Tibial nerve (tissue), 4 donors: ENCODE measurements around the gene YWHAG. TPM values are rescaled to one million over a fixed set of nuclear protein-coding genes. Genes with fewer than 3 reads are reported as not detected.
"Not testable (repeated sequence)": the region's sequence is repeated elsewhere in the genome, so short reads cannot be mapped to it uniquely, and the experiment has no call there.

ENCODE experiments used
- DNase-seq, 2 donors: peaks; one replicate each; pipeline ENCODE4 v3.0.0-alpha.2; 2019; ENCODE audit warnings: low spot score in 2 of 2
- H3K27ac ChIP-seq, 4 donors: fragments of 200-600 bp; sonication (generic) in 3 of 4; one replicate each; pipeline ENCODE4 v1.5.1; 2017 to 2019; ENCODE audit warnings: mild to moderate bottlenecking in 1 of 4
- H3K27me3 ChIP-seq, 2 donors: fragments of 200-600 bp; sonication (generic) in 1 of 2; one replicate each; pipeline versions ENCODE4 v1.5.1 to v1.6.0; 2017 to 2019
- H3K36me3 ChIP-seq, 3 donors: fragments of 200-600 bp; sonication (generic); one replicate each; pipeline ENCODE4 v1.5.1; 2018 to 2019
- H3K4me1 ChIP-seq, 4 donors: fragments of 200-600 bp; sonication (generic) in 3 of 4; one replicate each; pipeline ENCODE4 v1.5.1; 2017 to 2019
- H3K4me3 ChIP-seq, 4 donors: fragments of 200-600 bp; sonication (generic) in 3 of 4; one replicate each; pipeline ENCODE4 v1.5.1; 2017 to 2019; ENCODE audit warnings: mild to moderate bottlenecking in 1 of 4, moderate library complexity in 1 of 4
- H3K9me3 ChIP-seq, 4 donors: fragments of 200-600 bp; sonication (generic) in 3 of 4; one replicate each; pipeline ENCODE4 v1.5.1; 2017 to 2019
- CTCF ChIP-seq, 5 experiments: fragments of 200-600 bp in 3 of 5; fragments of 450-650 bp in 2 of 5; sonication (generic) in 3 of 5; IDR thresholded peaks; one replicate each; pipeline ENCODE4 v1.5.1; 2016 to 2019; ENCODE audit warnings: antibody characterized with exemption in 5 of 5, mild to moderate bottlenecking in 3 of 5, moderate library complexity in 2 of 5
- EP300 ChIP-seq, 2 donors: sonication (generic); formaldehyde crosslinking; IDR thresholded peaks; one replicate each; pipeline ENCODE4 v1.6.1; 2017; ENCODE audit warnings: antibody characterized with exemption in 2 of 2, mild to moderate bottlenecking in 1 of 2
- POLR2A ChIP-seq, 2 donors: fragments of 450-650 bp; IDR thresholded peaks; one replicate each; pipeline ENCODE4 v1.6.1; 2017; ENCODE audit warnings: antibody characterized with exemption in 2 of 2, mild to moderate bottlenecking in 2 of 2, moderate library complexity in 2 of 2
- WGBS, 2 donors: methylation state at CpG; one replicate each; pipeline ENCODE4 v1.1.5; 2018; 5-methylcytosine and 5-hydroxymethylcytosine counted together
- total RNA-seq, 4 donors: library from RNA; depleted of rRNA; stranded (reverse); fragments of >200 nt; gene quantifications; one replicate each; pipeline ENCODE4 v1.1.0, GENCODE V29; 2016

The YWHAG gene
- total RNA-seq, 4 donors from 2014 or later = 54.9 to 96.6 (median 81.7) TPM

DNA sequence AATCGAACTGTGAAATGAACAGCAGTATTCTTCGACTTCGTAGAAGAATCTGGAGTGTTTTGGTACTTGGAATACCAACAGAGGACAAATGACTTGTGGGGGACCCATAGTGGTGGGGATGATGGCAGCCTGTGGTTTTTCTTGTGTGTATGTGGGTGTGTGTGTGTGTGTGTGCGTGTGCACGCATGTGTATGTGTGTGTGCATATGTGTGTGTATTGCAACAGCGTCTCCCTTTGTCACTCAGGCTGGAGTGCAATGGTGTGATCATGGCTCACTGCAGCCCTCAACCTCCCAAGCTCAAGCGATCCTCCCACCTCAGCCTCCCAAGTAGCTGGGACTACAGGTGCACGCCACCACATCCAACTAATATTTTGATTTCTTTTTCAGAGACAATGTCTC is 9.4 kb upstream of the YWHAG start:
- TF ChIP-seq POLR2A (IDR thresholded peaks at IDR 0.05) (no peak), CTCF (IDR thresholded peaks at IDR 0.05) (no peak), EP300 (IDR thresholded peaks at IDR 0.05) (no peak)
- Histone ChIP-seq H3K27me3 (no peaks in the 10 kb centered on the region), H3K4me3 (no peak overlapping the region), H3K4me1 (peaks cover 3 to 31% (median 16%) of the 10 kb centered on the region in 4 donors), H3K9me3 (no peaks in the 10 kb centered on the region), H3K36me3 (no peaks in the 10 kb centered on the region), H3K27ac (no peak overlapping the region)
- 90% methylated on average over 8 of the region's 8 CpGs for WGBS, 2 donors
- DNase-seq = no peak

GRCh38 chr7:76364198-76364584 is 5.4 kb upstream of the YWHAG start:
- Histone ChIP-seq H3K36me3 (no peaks in the 10 kb centered on the region), H3K9me3 (no peaks in the 10 kb centered on the region), H3K27ac (peak overlapping the region; percentile 30 to 91 (median 84)), H3K4me1 (peaks cover 3 to 37% (median 18%) of the 10 kb centered on the region in 4 donors), H3K4me3 (no peak overlapping the region), H3K27me3 (no peaks in the 10 kb centered on the region)
- peak in 1 of 2 donors; percentile 26 for DNase-seq
- TF ChIP-seq EP300 (IDR thresholded peaks at IDR 0.05) = no peak
- peak in 1 of 2 donors; percentile 18 for TF ChIP-seq POLR2A (IDR thresholded peaks at IDR 0.05)
- TF ChIP-seq CTCF (IDR thresholded peaks at IDR 0.05) = no peak
- 40 to 53% methylated on average over 4 of the region's 4 CpGs for WGBS, 2 donors

GRCh38 chr7:76363754-76364153 is 5.0 kb upstream of the YWHAG start:
- not testable (repeated sequence) for DNase-seq, H3K4me3 ChIP-seq, H3K27me3 ChIP-seq, H3K9me3 ChIP-seq, H3K36me3 ChIP-seq
- WGBS, 2 donors = 81 to 83% methylated on average over 3 of the region's 3 CpGs
- H3K27ac ChIP-seq = peak overlapping the region in 3 of 4 donors; percentile 30 to 91 (median 89)
- H3K4me1 ChIP-seq = peaks cover 3 to 37% (median 18%) of the 10 kb centered on the region in 4 donors

DNA sequence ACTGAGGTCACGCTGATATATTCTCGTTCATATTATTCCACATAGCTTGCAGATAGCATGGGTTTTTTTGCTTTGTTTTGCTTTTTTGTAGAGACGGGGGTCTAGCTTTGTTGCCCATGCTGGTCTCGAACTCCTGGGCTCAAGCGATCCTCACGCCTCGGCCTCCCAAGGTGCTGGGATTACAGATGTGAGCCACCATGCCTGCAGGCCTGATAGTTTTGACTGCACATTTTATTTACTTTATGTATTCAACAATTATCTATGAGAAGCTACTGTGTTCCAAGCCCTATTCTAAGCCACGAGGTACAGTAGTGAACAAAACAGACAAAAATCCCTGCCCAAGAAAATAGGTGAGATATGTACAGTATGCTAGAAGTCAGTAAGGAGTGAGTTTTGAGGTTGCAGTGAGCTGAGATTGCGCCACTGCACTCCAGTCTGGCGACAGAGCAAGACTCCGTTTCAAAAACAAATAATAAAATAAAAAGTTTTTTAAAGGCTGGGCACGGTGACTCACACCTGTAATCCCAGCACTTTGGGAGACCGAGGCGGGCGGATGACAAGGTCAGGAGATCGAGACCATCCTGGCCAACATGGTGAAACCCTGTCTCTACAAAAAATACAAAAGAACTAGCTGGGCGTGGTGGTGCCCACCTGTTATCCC is 1.3 kb upstream of the YWHAG start:
- Histone ChIP-seq H3K4me3 (peak overlapping the region in 1 of 4 donors; percentile 70), H3K4me1 (peaks cover 3 to 49% (median 28%) of the 10 kb centered on the region in 4 donors), H3K9me3 (no peaks in the 10 kb centered on the region), H3K27ac (peak overlapping the region; percentile 95 to 100 (median 98)), H3K36me3 (peaks cover 0 to 3% (median 0%) of the 10 kb centered on the region in 3 donors), H3K27me3 (no peaks in the 10 kb centered on the region)
- TF ChIP-seq POLR2A (IDR thresholded peaks at IDR 0.05) = no peak
- TF ChIP-seq CTCF (IDR thresholded peaks at IDR 0.05) = no peak
- no peak for TF ChIP-seq EP300 (IDR thresholded peaks at IDR 0.05)
- DNase-seq = no peak
- 82 to 83% methylated on average over 17 of the region's 17 CpGs for WGBS, 2 donors

DNA sequence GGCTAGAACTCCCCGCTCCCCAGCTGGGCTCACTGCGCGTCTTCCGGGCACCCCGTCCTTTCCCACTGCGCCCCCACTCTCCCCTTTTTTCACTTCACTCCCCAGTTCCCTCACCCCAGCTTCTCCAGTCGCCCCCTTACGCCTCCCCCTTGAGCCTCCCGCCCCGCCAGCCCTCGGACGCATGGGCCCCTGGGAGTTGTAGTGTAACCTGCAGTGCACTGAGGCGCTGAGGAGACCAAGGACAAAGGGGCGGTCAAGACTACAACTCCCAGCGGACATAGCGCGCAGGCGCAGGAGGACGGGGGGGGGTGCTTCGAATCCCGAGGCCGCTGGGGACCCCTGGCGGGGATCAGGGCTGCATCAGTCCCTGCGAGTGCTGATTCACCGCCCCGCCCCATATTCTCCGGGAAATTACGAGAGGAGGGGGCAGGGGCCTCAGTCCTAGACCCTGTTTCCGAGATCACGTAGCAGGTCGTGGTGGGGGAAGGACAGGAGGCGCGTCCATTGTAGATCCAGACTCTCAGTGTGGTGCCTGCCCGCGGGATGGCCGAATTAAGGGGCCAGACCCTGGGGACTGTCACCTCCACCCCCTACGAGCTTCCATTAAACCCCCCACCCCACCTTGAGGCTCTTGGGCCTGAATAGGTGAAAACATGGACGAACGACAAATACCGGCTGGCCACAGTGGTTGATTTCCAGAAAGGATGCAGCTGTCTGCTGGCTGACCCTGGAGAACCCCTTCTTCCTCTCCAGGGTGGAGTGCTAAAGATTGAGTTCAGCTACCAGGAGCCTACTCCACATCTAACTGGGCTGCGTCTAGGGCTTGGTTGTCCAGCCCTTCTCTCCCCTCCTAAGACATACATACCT is 553 bp upstream of the YWHAG start:
- WGBS, 2 donors = 0 to 1% methylated on average over 19 to 40 of the region's 41 CpGs
- H3K27ac ChIP-seq = peak overlapping the region; percentile 95 to 100 (median 98)
- peak overlapping the region; percentile 70 to 99 (median 80) for H3K4me3 ChIP-seq
- no peaks in the 10 kb centered on the region for H3K27me3 ChIP-seq
- H3K36me3 ChIP-seq = peaks cover 0 to 9% (median 0%) of the 10 kb centered on the region in 3 donors
- DNase-seq = peak; percentile 94
- TF ChIP-seq EP300 (IDR thresholded peaks at IDR 0.05) (peak; percentile 59 to 73), POLR2A (IDR thresholded peaks at IDR 0.05) (no peak), CTCF (IDR thresholded peaks at IDR 0.05) (peak; percentile 54 to 94 (median 77))
- no peaks in the 10 kb centered on the region for H3K9me3 ChIP-seq
- H3K4me1 ChIP-seq = peaks cover under 1 to 48% (median 22%) of the 10 kb centered on the region in 4 donors
